K562 (cell line): ENCODE results near the gene FEV. TPM values are rescaled to one million over a fixed set of nuclear protein-coding genes. Genes with fewer than 3 reads are reported as not detected.

ENCODE experiments used
- ATAC-seq: fragments of 200-7000 bp; cut with Tn5 transposase; 3 replicates; pipeline ENCODE4 v1.9.1; 2020; ENCODE audit warnings: moderate library complexity
- BruUV-seq: library from RNA; stranded (reverse); fragments of 400-500 nt; replicated peaks from 2 replicates; lab custom pipeline; 2021; lab: Mats Ljungman, UMichigan
- CTCF ChIA-PET: fragments of 300-600 bp; formaldehyde crosslinking; extraction: SDS; loops from one replicate; lab custom pipeline; 2021; ENCODE audit warnings: low intra/inter-chr PET ratio; lab: Yijun Ruan, JAX
- POLR2A ChIA-PET: fragments of 300-600, 350-650 bp; sonication (Branson Sonifier 250); formaldehyde crosslinking; extraction: SDS; loops from one replicate; lab custom pipeline; 2021; ENCODE audit warnings: antibody characterized with exemption, inconsistent platforms; lab: Yijun Ruan, JAX
- DNase-seq, 4 experiments: peaks; one replicate each; pipeline versions ENCODE4 v3.0.0 to v3.0.0-alpha.2; 2011 to 2018; ENCODE audit warnings: low spot score in 3 of 4, mixed read lengths in 3 of 4; ENCODE audit errors: extremely low read depth in 1 of 4
- FAIRE-seq: peaks from 2 replicates; lab custom pipeline; 2011; peaks lifted over from hg19 to GRCh38; lab: Jason Lieb, UNC
- H2AFZ ChIP-seq: 2 replicates; pipeline ENCODE4 v1.6.0; 2011; ENCODE audit warnings: low read depth, low read length, control low read depth, inconsistent platforms
- H3K27ac ChIP-seq: fragments of 200-600 bp; 3 replicates; pipeline ENCODE4 v1.8.0; 2011; ENCODE audit warnings: low read depth, mild to moderate bottlenecking, control low read depth, inconsistent platforms, low read length, moderate library complexity, mixed read lengths; ENCODE audit errors: extremely low read depth
- H3K27me3 ChIP-seq, 2 experiments: fragments of 300-600 bp in 1 of 2; 2 replicates in 1 of 2; 3 replicates in 1 of 2; pipeline versions ENCODE4 v1.6.0 to v1.8.0; 2011; ENCODE audit warnings: inconsistent platforms in 2 of 2, low read length in 2 of 2, mild to moderate bottlenecking in 1 of 2, mixed read lengths in 1 of 2, moderate library complexity in 1 of 2; ENCODE audit not compliant: control insufficient read depth in 2 of 2, insufficient read depth in 2 of 2
- H3K36me3 ChIP-seq: fragments of 300-600 bp; 3 replicates; pipeline ENCODE4 v1.8.0; 2011; ENCODE audit warnings: mild to moderate bottlenecking, low read length, inconsistent platforms; ENCODE audit not compliant: control insufficient read depth, insufficient read depth
- H3K4me1 ChIP-seq, 2 experiments: fragments of 200-600 bp in 1 of 2; replicated peaks in 1 of 2; 2 replicates in 1 of 2; 3 replicates in 1 of 2; pipeline versions ENCODE4 v1.5.1 to v1.8.0; 2011; ENCODE audit warnings: inconsistent platforms in 2 of 2, low read length in 2 of 2, mild to moderate bottlenecking in 1 of 2, mixed read lengths in 1 of 2, moderate library complexity in 1 of 2; ENCODE audit not compliant: control insufficient read depth in 2 of 2, insufficient read depth in 2 of 2
- H3K4me2 ChIP-seq: 2 replicates; pipeline ENCODE4 v1.6.1; 2011; ENCODE audit warnings: low read length, control low read depth, inconsistent platforms, mixed read lengths; ENCODE audit not compliant: insufficient read depth
- H3K4me3 ChIP-seq: fragments of 200-600 bp; sonication (generic), shearing (Covaris generic); 2 replicates; pipeline ENCODE4 v1.5.1; 2016; ENCODE audit warnings: control low read depth, inconsistent platforms
- H3K79me2 ChIP-seq: fragments of 200-600 bp; 3 replicates; pipeline ENCODE4 v1.8.0; 2011; ENCODE audit warnings: low read length, inconsistent platforms; ENCODE audit not compliant: control insufficient read depth, insufficient read depth
- H3K9ac ChIP-seq, 2 experiments: 2 replicates each; pipeline versions ENCODE4 v1.6.0 to v1.6.1; 2011; ENCODE audit warnings: low read depth in 2 of 2, low read length in 2 of 2, control low read depth in 1 of 2, inconsistent platforms in 1 of 2, mild to moderate bottlenecking in 1 of 2, mixed read lengths in 1 of 2; ENCODE audit not compliant: insufficient read depth in 1 of 2
- H3K9me1 ChIP-seq: one replicate; pipeline ENCODE4 v1.6.0; 2011; ENCODE audit warnings: inconsistent platforms, mild to moderate bottlenecking, low read length, moderate library complexity; ENCODE audit not compliant: control insufficient read depth, insufficient read depth
- H3K9me3 ChIP-seq: replicated peaks from 2 replicates; pipeline ENCODE4 v1.5.1; 2011; ENCODE audit warnings: low read depth, low read length, inconsistent platforms; ENCODE audit not compliant: control insufficient read depth, insufficient read depth
- H4K20me1 ChIP-seq: replicated peaks from 2 replicates; pipeline ENCODE4 v1.6.1; 2011; ENCODE audit warnings: low read length, inconsistent platforms, mixed read lengths; ENCODE audit not compliant: control insufficient read depth, insufficient read depth
- GTF3C2 ChIP-seq: IDR thresholded peaks from 3 replicates; pipeline ENCODE4 v1.6.1; 2011; ENCODE audit warnings: borderline replicate concordance, mild to moderate bottlenecking, moderate library complexity; ENCODE audit not compliant: insufficient read length; ENCODE audit errors: extremely low read depth
- ZNF121 ChIP-seq: sonication (generic); formaldehyde crosslinking; conservative IDR thresholded peaks from 2 replicates; pipeline ENCODE4 v1.8.0; 2022; ENCODE audit warnings: missing genetic modification reagents
- WGBS: fragments of 100-300 bp; shearing (Covaris generic); methylation state at CpG from one replicate; pipeline ENCODE4 v1.1.6; 2016; ENCODE audit warnings: low coverage, mixed read lengths; ENCODE audit not compliant: insufficient coverage; ENCODE audit errors: missing lambda C conversion rate; 5-methylcytosine and 5-hydroxymethylcytosine counted together
- in situ Hi-C: fragments of 300-500 bp; cut with MboI; formaldehyde crosslinking; loops from 4 replicates; pipeline ENCODE4 v1.15.0; 2018; ENCODE audit warnings: inconsistent platforms, mixed read lengths
- intact Hi-C: fragments of 100-400 bp; cut with micrococcal nuclease; formaldehyde crosslinking; loops from 2 replicates; pipeline ENCODE4 v1.14.2; 2022
- polyA plus RNA-seq, 8 experiments: library from polyadenylated mRNA; depleted of rRNA in 4 of 8; stranded (reverse) in 5 of 8; unstranded in 3 of 8; fragments of >200 nt; fragmentation: Nextera tagmentation in 2 of 8; fragmentation: Illumina TruSeq in 1 of 8; extraction: Ambion mirVana in 2 of 8; extraction: Trizol in 1 of 8; gene quantifications; 2 replicates each; pipeline versions ENCODE4 v1.2.1 to v1.2.3, GENCODE V29; 2011 to 2014; ENCODE audit warnings: inconsistent platforms in 1 of 8, missing spikeins in 1 of 8
- total RNA-seq, 7 experiments: library from RNA; depleted of rRNA in 6 of 7; stranded (reverse); fragments of >200 nt in 6 of 7; fragmentation: Illumina TruSeq in 2 of 7; extraction: Trizol in 2 of 7; gene quantifications; 2 replicates each; pipeline versions ENCODE4 v1.2.1 to v1.2.3, GENCODE V29; 2011 to 2021; ENCODE audit warnings: low replicate concordance in 1 of 7

FEV gene
- total and polyA plus RNA-seq, 9 of the 15 experiments (the other 6 are each of a cell fraction or from before 2014, with no cell fraction given): 0.08 to 1.6 (median 0.62) TPM; not detected in 1

- no peak for FAIRE-seq
- TF ChIP-seq ZNF121 (CRISPR knock-in tag): 0 out of 2 replicates have a peak, but pooled peaks have one; percentile 6
- TF ChIP-seq GTF3C2: no peak
Measured at GRCh38 chr2:219020604-219021365, 35.8 kb upstream of the FEV start.

More at GRCh38 chr2:219020604-219021365, 35.8 kb upstream of the FEV start:
- ATAC-seq (no peak), DNase-seq (no peak)
- peaks cover 4% of the 10 kb centered on the region; the same call in 1 of the 2 replicates for H4K20me1 ChIP-seq
- H3K4me1 ChIP-seq: no peaks in the 10 kb centered on the region
- intact Hi-C loops: no loop called here
- no peaks in the 10 kb centered on the region for H3K36me3 ChIP-seq
- H3K9me1 ChIP-seq: peaks cover 2% of the 10 kb centered on the region
- ChIA-PET CTCF (no interaction called here), POLR2A (no interaction called here)
- H3K4me3 ChIP-seq: no peak overlapping the region
- H3K4me2 ChIP-seq: no peak overlapping the region
- 4% methylated on average over 8 of the region's 11 CpGs for WGBS
- no peaks in the 10 kb centered on the region for H3K79me2 ChIP-seq
- in situ Hi-C loops: loop anchor here (10.0 kb wide), 1 partner anchor 134 kb away; no protein-coding TSS in a partner anchor
- no peak overlapping the region for H3K9ac ChIP-seq
- H2AFZ ChIP-seq: no peak overlapping the region
- peaks cover 0 to 67% of the 10 kb centered on the region in 2 experiments; a peak in 4 of 5 replicates for H3K27me3 ChIP-seq
- no TSS peak for BruUV-seq
- no peak overlapping the region for H3K27ac ChIP-seq
- H3K9me3 ChIP-seq: no peaks in the 10 kb centered on the region
